BLaER1 (cell line): ENCODE measurements around the gene GLO1.

Source experiments
- H3K27ac ChIP-seq: shearing (Covaris generic); formaldehyde crosslinking; 2 replicates; pipeline ENCODE4 v1.8.1; 2022
- H3K27me3 ChIP-seq: shearing (Covaris generic); formaldehyde crosslinking; 2 replicates; pipeline ENCODE4 v1.8.1; 2022
- H3K36me3 ChIP-seq: shearing (Covaris generic); formaldehyde crosslinking; 2 replicates; pipeline ENCODE4 v1.8.1; 2022
- H3K4me1 ChIP-seq: shearing (Covaris generic); formaldehyde crosslinking; 2 replicates; pipeline ENCODE4 v1.8.1; 2022
- H3K4me2 ChIP-seq: shearing (Covaris generic); formaldehyde crosslinking; 2 replicates; pipeline ENCODE4 v1.8.1; 2022
- H3K4me3 ChIP-seq: shearing (Covaris generic); formaldehyde crosslinking; 2 replicates; pipeline ENCODE4 v1.8.1; 2022
- H3K9ac ChIP-seq: shearing (Covaris generic); formaldehyde crosslinking; 2 replicates; pipeline ENCODE4 v1.8.1; 2022
- H3K9me3 ChIP-seq: shearing (Covaris generic); formaldehyde crosslinking; 2 replicates; pipeline ENCODE4 v1.8.1; 2022
- H4K20me1 ChIP-seq: shearing (Covaris generic); formaldehyde crosslinking; 2 replicates; pipeline ENCODE4 v1.8.1; 2022
- Cebpa-rat ChIP-seq: shearing (Covaris generic); IDR thresholded peaks from 2 replicates; pipeline ENCODE4 v1.8.1; 2022

The GLO1 gene

GRCh38 chr6:38631186-38631783, 71.7 kb downstream of the GLO1 start:
- TF ChIP-seq Cebpa-rat = no peak
- no peak overlapping the region for H3K27ac ChIP-seq
- no peaks in the 10 kb centered on the region for H3K4me1 ChIP-seq
- H3K4me3 ChIP-seq = no peak overlapping the region
- no peak overlapping the region for H3K4me2 ChIP-seq
- H3K36me3 ChIP-seq = no peaks in the 10 kb centered on the region
- no peaks in the 10 kb centered on the region for H3K27me3 ChIP-seq
- no peak overlapping the region for H3K9ac ChIP-seq
- peaks cover 8% of the 10 kb centered on the region; the same call in 1 of the 2 replicates for H4K20me1 ChIP-seq
- no peaks in the 10 kb centered on the region for H3K9me3 ChIP-seq
